IMR-90 (cell line): ENCODE data around the gene ANKRD65. TPM values are rescaled to one million over a fixed set of nuclear protein-coding genes. Genes with fewer than 3 reads are reported as not detected.

Experiments used
- ATAC-seq: fragments of 200-7000 bp; cut with Tn5 transposase; 2 replicates; pipeline ENCODE4 v1.9.1; 2020; ENCODE audit warnings: low read depth, mild to moderate bottlenecking, moderate library complexity
- BruUV-seq: library from RNA; stranded (reverse); fragments of 400-500 nt; replicated peaks from 2 replicates; lab custom pipeline; 2021; lab: Mats Ljungman, UMichigan
- CTCF ChIA-PET: fragments of 300-600 bp; formaldehyde crosslinking; extraction: SDS; loops from one replicate; lab custom pipeline; 2021; ENCODE audit warnings: antibody characterized with exemption; lab: Yijun Ruan, JAX
- POLR2A ChIA-PET: fragments of 300-600 bp; sonication (Branson Sonifier 250); formaldehyde crosslinking; loops from one replicate; lab custom pipeline; 2022; ENCODE audit warnings: antibody characterized with exemption; ENCODE audit not compliant: unreplicated experiment; lab: Charles Lee
- DNase-seq: peaks from one replicate; pipeline ENCODE4 v3.0.0; 2013
- H2AFZ ChIP-seq: replicated peaks from 2 replicates; pipeline ENCODE3; 2013; ENCODE audit warnings: low read length, mild to moderate bottlenecking; ENCODE audit not compliant: poor library complexity
- H2AK5ac ChIP-seq: 2 replicates; pipeline ENCODE4 v1.6.1; 2013; ENCODE audit warnings: low read depth, low read length, inconsistent platforms
- H2AK9ac ChIP-seq: replicated peaks from 2 replicates; pipeline ENCODE3; 2013; ENCODE audit warnings: mild to moderate bottlenecking, low read depth, low read length, moderate library complexity; ENCODE audit not compliant: poor library complexity
- H2BK120ac ChIP-seq: 2 replicates; pipeline ENCODE4 v1.6.1; 2013; ENCODE audit warnings: low read depth, low read length, inconsistent platforms
- H2BK15ac ChIP-seq: 3 replicates; pipeline ENCODE4 v1.6.1; 2013; ENCODE audit warnings: low read depth, low read length, inconsistent platforms
- H2BK20ac ChIP-seq: 2 replicates; pipeline ENCODE4 v1.6.1; 2013; ENCODE audit warnings: low read depth, mild to moderate bottlenecking, inconsistent platforms, low read length, moderate library complexity
- H2BK5ac ChIP-seq: 2 replicates; pipeline ENCODE4 v1.6.1; 2013; ENCODE audit warnings: mild to moderate bottlenecking, low read depth, low read length, inconsistent platforms; ENCODE audit not compliant: poor library complexity, severe bottlenecking
- H3K14ac ChIP-seq: replicated peaks from 2 replicates; pipeline ENCODE4 v1.6.1; 2013; ENCODE audit warnings: low read depth, low read length, inconsistent platforms
- H3K18ac ChIP-seq: 2 replicates; pipeline ENCODE4 v1.6.1; 2013; ENCODE audit warnings: low read depth, low read length, control low read depth
- H3K23ac ChIP-seq: 2 replicates; pipeline ENCODE4 v1.6.1; 2013; ENCODE audit warnings: low read depth, low read length, inconsistent platforms
- H3K27ac ChIP-seq: 2 replicates; pipeline ENCODE4 v1.5.1; 2013; ENCODE audit warnings: mild to moderate bottlenecking, control low read depth, low read length; ENCODE audit not compliant: insufficient read depth
- H3K27me3 ChIP-seq: 2 replicates; pipeline ENCODE4 v1.6.1; 2013; ENCODE audit warnings: low read length; ENCODE audit not compliant: control insufficient read depth, insufficient read depth
- H3K36me3 ChIP-seq: 2 replicates; pipeline ENCODE4 v1.6.1; 2013; ENCODE audit warnings: low read length, mixed read lengths; ENCODE audit not compliant: control insufficient read depth, insufficient read depth
- H3K4ac ChIP-seq: 2 replicates; pipeline ENCODE4 v1.6.1; 2013; ENCODE audit warnings: low read depth, low read length, inconsistent platforms
- H3K4me1 ChIP-seq: 2 replicates; pipeline ENCODE4 v1.6.1; 2013; ENCODE audit warnings: low read length, mixed read lengths; ENCODE audit not compliant: control insufficient read depth, insufficient read depth
- H3K4me2 ChIP-seq: 2 replicates; pipeline ENCODE4 v1.6.1; 2013; ENCODE audit warnings: low read depth, mild to moderate bottlenecking, control low read depth, low read length, moderate library complexity
- H3K4me3 ChIP-seq: 2 replicates; pipeline ENCODE4 v1.5.1; 2013; ENCODE audit warnings: low read depth, mild to moderate bottlenecking, control low read depth, low read length, moderate library complexity; ENCODE audit not compliant: insufficient read depth
- H3K56ac ChIP-seq: 2 replicates; pipeline ENCODE4 v1.6.1; 2013; ENCODE audit warnings: low read length, inconsistent platforms; ENCODE audit not compliant: insufficient read depth; ENCODE audit errors: extremely low read depth
- H3K79me1 ChIP-seq, 2 experiments: 2 replicates each; pipeline ENCODE4 v1.6.1; 2013; ENCODE audit warnings: low read length in 2 of 2, inconsistent platforms in 1 of 2, low read depth in 1 of 2
- H3K9ac ChIP-seq: 2 replicates; pipeline ENCODE4 v1.6.1; 2013; ENCODE audit warnings: low read depth, low read length, control low read depth
- H3K9me1 ChIP-seq: 2 replicates; pipeline ENCODE4 v1.6.1; 2013; ENCODE audit warnings: low read length, inconsistent platforms; ENCODE audit not compliant: insufficient read depth
- H3K9me3 ChIP-seq: 2 replicates; pipeline ENCODE4 v1.6.1; 2013; ENCODE audit warnings: low read length; ENCODE audit not compliant: control insufficient read depth, insufficient read depth
- H4K20me1 ChIP-seq: 2 replicates; pipeline ENCODE4 v1.6.1; 2013; ENCODE audit warnings: low read length, inconsistent platforms; ENCODE audit not compliant: insufficient read depth
- H4K5ac ChIP-seq: 2 replicates; pipeline ENCODE4 v1.6.1; 2013; ENCODE audit warnings: mild to moderate bottlenecking, low read depth, low read length, control low read depth
- H4K8ac ChIP-seq, 2 experiments: 2 replicates each; pipeline ENCODE4 v1.6.1; 2013; ENCODE audit warnings: low read depth in 2 of 2, low read length in 2 of 2, control low read depth in 1 of 2, inconsistent platforms in 1 of 2
- H4K91ac ChIP-seq: 2 replicates; pipeline ENCODE4 v1.6.1; 2013; ENCODE audit warnings: low read depth, low read length, inconsistent platforms; ENCODE audit not compliant: insufficient read depth
- CHD1 ChIP-seq: IDR thresholded peaks from 2 replicates; pipeline ENCODE4 v1.6.1; 2012; ENCODE audit warnings: low read depth, low read length, improper control_type of control experiment
- MXI1 ChIP-seq: IDR thresholded peaks from 2 replicates; pipeline ENCODE4 v1.6.1; 2012; ENCODE audit warnings: low read depth, mild to moderate bottlenecking, low read length, moderate library complexity, borderline replicate concordance
- WGBS, 2 experiments: methylation state at CpG; one replicate each; pipeline versions ENCODE4 v1.1.5 to v1.1.7; 2013; ENCODE audit warnings: missing lambda C conversion rate in 2 of 2; ENCODE audit not compliant: insufficient read length in 1 of 2; ENCODE audit errors: extremely low coverage in 2 of 2; 5-methylcytosine and 5-hydroxymethylcytosine counted together
- dilution Hi-C: fragments of 300-500 bp; cut with HindIII; formaldehyde crosslinking; loops from one replicate; pipeline ENCODE4 v1.14.3; 2018; ENCODE audit warnings: low sequenced_read_pairs; ENCODE audit not compliant: unreplicated experiment
- in situ Hi-C: fragments of 300-500 bp; cut with MboI; formaldehyde crosslinking; loops from 3 replicates; pipeline ENCODE4 v1.14.3; 2019; ENCODE audit warnings: low sequenced_read_pairs, inconsistent platforms, mixed read lengths
- intact Hi-C: fragments of 100-400 bp; cut with micrococcal nuclease; formaldehyde crosslinking; loops from 2 replicates; pipeline ENCODE4 v1.10.0; 2022
- polyA plus RNA-seq, 3 experiments: library from polyadenylated mRNA; depleted of rRNA; stranded (reverse); fragments of >200 nt; gene quantifications; 2 replicates each; pipeline ENCODE4 v1.2.3, GENCODE V29; 2012; ENCODE audit warnings: low replicate concordance in 1 of 3
- total RNA-seq: library from RNA; depleted of rRNA; stranded (reverse); fragments of >200 nt; gene quantifications from 2 replicates; pipeline ENCODE4 v1.2.3, GENCODE V29; 2012

ANKRD65 gene
- total and polyA plus RNA-seq, 2 of the 4 experiments (the other 2 are of a cell fraction): 0.09 TPM; not detected in 1

DNA sequence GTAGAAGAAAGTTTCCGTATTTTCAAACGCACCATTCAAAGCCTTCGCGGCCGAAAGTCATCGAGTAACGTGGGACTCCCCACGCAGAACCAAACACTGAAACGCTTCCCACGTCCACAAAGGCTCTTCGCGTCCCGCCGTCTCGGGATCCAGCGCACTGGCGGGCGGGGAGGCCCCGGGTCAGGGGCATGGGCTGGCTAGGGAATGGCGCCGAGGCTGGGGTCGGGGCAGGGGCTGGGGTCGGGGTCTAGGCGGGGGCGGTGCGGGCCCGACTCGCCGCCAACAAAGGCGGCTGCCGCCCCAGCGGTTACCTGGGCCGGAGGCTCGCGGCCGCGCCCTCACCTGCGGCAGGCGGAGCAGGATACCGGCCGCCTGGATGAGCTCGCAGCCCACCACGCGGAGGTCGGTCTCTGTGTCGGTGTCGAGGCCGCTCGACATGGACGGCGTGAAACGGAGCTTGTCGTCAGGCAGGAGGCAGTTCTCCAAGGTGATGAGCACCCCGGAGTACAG lies 22.3 kb downstream of the ANKRD65 start:
- Histone ChIP-seq H3K4me2 (peak overlapping the region; percentile 89), H3K18ac (no peak overlapping the region; the same call in 1 of the 2 replicates), H3K9me3 (no peaks in the 10 kb centered on the region), H4K91ac (peak overlapping the region; percentile 73), H2BK15ac (no peak overlapping the region), H3K23ac (peak overlapping the region; percentile 97), H3K4me3 (peak overlapping the region; percentile 97), H3K36me3 (peaks cover 51% of the 10 kb centered on the region), H2BK20ac (no peak overlapping the region), H4K8ac (peak overlapping the region; percentile 79 to 99), H3K9me1 (peaks cover 11% of the 10 kb centered on the region), H2BK5ac (peak overlapping the region; percentile 88), H3K4ac (peak overlapping the region; percentile 92), H3K56ac (peak overlapping the region; percentile 92), H3K9ac (peak overlapping the region; percentile 96), H2BK120ac (peak overlapping the region; percentile 41; the same call in 1 of the 2 replicates), H2AFZ (peak overlapping the region; percentile 94), H3K27me3 (no peaks in the 10 kb centered on the region), H3K27ac (peak overlapping the region; percentile 96), H2AK9ac (peak overlapping the region; percentile 99), H4K20me1 (peaks cover 34% of the 10 kb centered on the region; the same call in 1 of the 2 replicates), H2AK5ac (peak overlapping the region; percentile 95), H3K79me1 (peaks cover 24 to 62% of the 10 kb centered on the region in 2 experiments), H3K4me1 (peaks cover 12% of the 10 kb centered on the region), H4K5ac (peak overlapping the region; percentile 80), H3K14ac (peak overlapping the region; percentile 97)
- in situ Hi-C loops (no loop called here), intact Hi-C loops (loop anchor here (2.0 kb wide), 2 partner anchors 50 to 72 kb away; partner anchors contain the start of genes ATAD3B and DVL1), dilution Hi-C loops (no loop called here)
- DNase-seq (no peak), ATAC-seq (no peak; the same call in 1 of the 2 replicates)
- TF ChIP-seq CHD1: no peak
- peak; percentile 35; the same call in 1 of the 2 replicates for TF ChIP-seq MXI1
- 0% methylated on average over 27 of the region's 54 CpGs; no CpG with 5 or more reads in 1 of the 2 experiments for WGBS, 2 experiments
- no TSS peak for BruUV-seq
- CTCF ChIA-PET: interaction anchor here (0.7 to 1.0 kb wide), 2 partner anchors 10 to 23 kb away, joined by 3 to 4 read pairs; no protein-coding TSS in a partner anchor
- POLR2A ChIA-PET: no interaction called here
